AG10803 (cell line): Measurements from ENCODE around the gene NCCRP1.
"Not testable (repeated sequence)": the region's sequence is repeated elsewhere in the genome, so short reads cannot be mapped to it uniquely, and the experiment has no call there.

Source experiments
- DNase-seq: peaks from one replicate; pipeline ENCODE4 v3.0.0; 2010; ENCODE audit warnings: low read depth
- H3K4me3 ChIP-seq: 2 replicates; pipeline ENCODE4 v1.5.1; 2011; ENCODE audit warnings: mild to moderate bottlenecking, low read length, control low read depth
- CTCF ChIP-seq: conservative IDR thresholded peaks from 2 replicates; pipeline ENCODE4 v1.5.1; 2011; ENCODE audit warnings: mild to moderate bottlenecking, low read length, control low read depth, inconsistent platforms

NCCRP1 gene

GRCh38 chr19:39209196-39209595 lies 12.4 kb downstream of the NCCRP1 start:
- no peak for TF ChIP-seq CTCF
- no peak for DNase-seq
- H3K4me3 ChIP-seq = no peak overlapping the region

- TF ChIP-seq CTCF = no peak
- no peak for DNase-seq
- H3K4me3 ChIP-seq = no peak overlapping the region
These were observed 15.1 kb downstream of the NCCRP1 start for GRCh38 chr19:39211731-39212374.

GRCh38 chr19:39212375-39212742 lies 15.6 kb downstream of the NCCRP1 start:
- peak; percentile 35 for TF ChIP-seq CTCF
- no peak for DNase-seq
- no peak overlapping the region for H3K4me3 ChIP-seq

- DNase-seq, H3K4me3 ChIP-seq: not testable (repeated sequence)
These were observed 18.6 kb downstream of the NCCRP1 start for GRCh38 chr19:39215323-39215722.

- TF ChIP-seq CTCF = no peak
- no peak overlapping the region for H3K4me3 ChIP-seq
- DNase-seq = no peak
These were observed 20.3 kb downstream of the NCCRP1 start for GRCh38 chr19:39217094-39217493.

- no peak overlapping the region for H3K4me3 ChIP-seq
- no peak for TF ChIP-seq CTCF
- no peak for DNase-seq
These were observed 21.7 kb downstream of the NCCRP1 start for GRCh38 chr19:39218230-39219007.

- DNase-seq, H3K4me3 ChIP-seq: not testable (repeated sequence)
These were observed 22.3 kb downstream of the NCCRP1 start for GRCh38 chr19:39219108-39219507.

- H3K4me3 ChIP-seq = no peak overlapping the region
- DNase-seq = peak; percentile 5
- no peak for TF ChIP-seq CTCF
These were observed 27.0 kb downstream of the NCCRP1 start for GRCh38 chr19:39223703-39224279.
